NCI-H187 (cell line): Measurements from ENCODE around the gene TPSB2.
A peak's percentile ranks its signal among the peaks of the same experiment; 100 is the strongest.

Source experiments
- DNase-seq, 2 experiments: peaks; one replicate each; lab custom pipeline; 2025; lab: John Stamatoyannopoulos, UW

The TPSB2 gene

GRCh38 chr16:1182950-1183907 is 46.8 kb downstream of the TPSB2 start:
- peak; percentile 52 to 92 for DNase-seq

- DNase-seq = no peak
Observed at GRCh38 chr16:1182316-1182671, 47.7 kb downstream of the TPSB2 start.

GRCh38 chr16:1181404-1182315 is 48.3 kb downstream of the TPSB2 start:
- no peak for DNase-seq

- no peak for DNase-seq
Observed at GRCh38 chr16:1180549-1181403, 49.2 kb downstream of the TPSB2 start.
